ENCODE results near the gene RAB10. TPM values are rescaled to one million over a fixed set of nuclear protein-coding genes. Genes with fewer than 3 reads are reported as not detected.

Gene RAB10
- total and polyA plus RNA-seq, 9 of the 15 experiments (the other 6 are each of a cell fraction or from before 2014, with no cell fraction given): 25.1 to 214 (median 157) TPM

GRCh38 chr2:26184555-26185303 is 150.8 kb downstream of the RAB10 start (continued):
- TF ChIP-seq HMGXB4 (CRISPR knock-in tag; IDR thresholded peaks at IDR 0.05) (peak; percentile 87; the same call in 1 of the 2 replicates), NFE2L1 (tag; IDR thresholded peaks at IDR 0.05; ENCODE audit: borderline replicate concordance, low read depth) (no peak), KLF6 (CRISPR knock-in tag; IDR thresholded peaks at IDR 0.05; ENCODE audit: borderline replicate concordance) (no peak; the same call in 1 of the 2 replicates), TRIM25 (IDR thresholded peaks at IDR 0.05; ENCODE audit: borderline replicate concordance) (no peak), ARID4B (CRISPR knock-in tag; IDR thresholded peaks at IDR 0.05) (peak; percentile 79), HIVEP1 (CRISPR knock-in tag; IDR thresholded peaks at IDR 0.05) (0 out of 2 replicates have a peak, but pooled peaks have one; percentile 46), ELF2 (CRISPR knock-in tag; IDR thresholded peaks at IDR 0.05) (peak; percentile 39; the same call in 1 of the 2 replicates), IRF1 (CRISPR knock-in tag; IDR thresholded peaks at IDR 0.05; ENCODE audit: borderline replicate concordance) (no peak), E4F1 (CRISPR knock-in tag; IDR thresholded peaks at IDR 0.05; ENCODE audit: borderline replicate concordance) (no peak), POU5F1 (IDR thresholded peaks at IDR 0.05; ENCODE audit: borderline replicate concordance, low read depth, low read length, partially characterized antibody) (no peak), PCBP1 (IDR thresholded peaks at IDR 0.05; ENCODE audit: low read depth, low read length, poor library complexity, severe bottlenecking) (no peak), CSDE1 (IDR thresholded peaks at IDR 0.05) (no peak), DLX4 (CRISPR knock-in tag; IDR thresholded peaks at IDR 0.05) (no peak)
